ENCODE data around the gene SULT2B1. TPM values are rescaled to one million over a fixed set of nuclear protein-coding genes. Genes with fewer than 3 reads are reported as not detected.

Gene SULT2B1
- polyA plus RNA-seq, 1 experiment: 0.12 TPM

DNA sequence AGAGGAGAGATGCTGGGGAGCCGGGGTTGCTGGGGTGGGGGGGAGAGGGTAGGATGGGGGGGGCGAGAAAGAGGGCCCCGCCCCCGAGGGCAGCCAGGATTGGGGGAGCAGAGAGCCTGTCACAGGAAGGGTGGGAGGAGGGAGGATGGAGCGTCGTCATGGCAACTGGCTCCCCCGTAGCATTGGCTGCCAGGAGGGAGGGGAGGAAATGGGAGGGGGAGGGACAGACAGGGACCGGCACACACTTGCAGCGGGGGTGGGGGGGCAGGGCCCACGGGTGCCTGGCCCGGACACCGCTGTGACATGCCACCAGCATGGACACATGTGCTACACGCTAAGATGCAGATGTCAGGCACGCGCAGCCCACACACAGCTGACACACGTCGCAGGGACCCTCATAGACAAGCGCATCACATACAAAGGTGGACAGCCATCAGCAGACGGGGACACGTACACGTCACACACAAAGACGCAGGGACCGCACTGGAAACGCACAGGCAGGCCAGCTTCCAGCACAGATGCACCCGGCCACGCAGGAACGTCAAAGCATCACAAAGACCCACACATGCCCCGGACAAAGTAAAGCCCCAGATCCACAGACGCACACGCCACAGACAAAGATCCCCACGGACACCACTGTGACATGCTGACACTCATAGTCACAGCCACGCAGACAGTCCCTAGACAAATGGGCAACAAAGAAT lies 40.0 kb upstream of the SULT2B1 start, which contains the start of gene LMTK3:
Gene LMTK3, minus strand, starts transcription at position 36 of the 704 bp plus-strand sequence. CDS start 259 bp downstream, outside the sequence.
- Histone ChIP-seq H3K9me3 (ENCODE audit: control insufficient read depth, insufficient read depth, low read length) (no peaks in the 10 kb centered on the region; the same call in 1 of the 2 replicates), H3K27ac (ENCODE audit: low read depth, low read length) (no peak within 1 kb of the TSS), H3K4me3 (ENCODE audit: low read depth, low read length) (peak within 1 kb of the TSS; percentile 39), H3K27me3 (ENCODE audit: control insufficient read depth, insufficient read depth, low read length) (peaks cover 35% of the 10 kb centered on the region)
- CTCF ChIA-PET: no interaction called here
- no peak for DNase-seq (ENCODE audit: low read depth, low spot score)
- POLR2A ChIA-PET: no interaction called here
- no peak for TF ChIP-seq CTCF (IDR thresholded peaks at IDR 0.05; ENCODE audit: low read depth, low read length)

DNA sequence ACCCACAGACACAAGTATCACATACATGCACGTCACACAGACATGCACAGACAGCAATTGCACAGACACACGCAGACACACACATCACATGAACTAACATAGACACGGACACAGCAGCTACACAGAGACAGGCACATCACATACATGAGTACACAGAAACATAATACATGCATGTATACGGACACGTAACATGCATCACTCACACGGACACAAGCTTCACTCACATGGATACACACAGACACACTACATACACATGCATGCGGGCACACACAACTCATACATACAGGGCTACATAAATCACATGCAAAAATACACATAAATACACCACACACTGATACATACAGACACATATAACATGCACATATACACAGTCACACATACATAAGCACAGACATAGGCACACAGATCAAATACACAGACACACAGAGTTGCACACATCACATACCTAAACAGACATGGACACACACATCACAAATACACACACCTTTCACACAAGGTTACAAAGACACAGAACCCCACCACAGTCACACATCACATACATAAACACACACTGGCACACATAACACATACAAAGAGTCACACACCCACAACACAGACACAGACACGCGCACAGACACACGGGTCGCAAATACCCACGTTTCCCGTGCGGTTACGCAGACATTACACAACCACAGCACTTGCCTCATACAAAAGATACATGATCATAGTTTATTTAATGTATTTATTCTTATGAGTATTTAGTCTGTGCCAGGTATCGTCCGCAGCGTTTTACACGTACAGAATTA lies 39.3 kb upstream of the SULT2B1 start:
- POLR2A ChIA-PET: no interaction called here
- no peak overlapping the region for H3K4me3 ChIP-seq (ENCODE audit: low read depth, low read length)
- CTCF ChIA-PET: interaction anchor here (0.6 kb wide), 1 partner anchor 62 kb away, joined by 3 read pairs; no protein-coding TSS in a partner anchor

DNA sequence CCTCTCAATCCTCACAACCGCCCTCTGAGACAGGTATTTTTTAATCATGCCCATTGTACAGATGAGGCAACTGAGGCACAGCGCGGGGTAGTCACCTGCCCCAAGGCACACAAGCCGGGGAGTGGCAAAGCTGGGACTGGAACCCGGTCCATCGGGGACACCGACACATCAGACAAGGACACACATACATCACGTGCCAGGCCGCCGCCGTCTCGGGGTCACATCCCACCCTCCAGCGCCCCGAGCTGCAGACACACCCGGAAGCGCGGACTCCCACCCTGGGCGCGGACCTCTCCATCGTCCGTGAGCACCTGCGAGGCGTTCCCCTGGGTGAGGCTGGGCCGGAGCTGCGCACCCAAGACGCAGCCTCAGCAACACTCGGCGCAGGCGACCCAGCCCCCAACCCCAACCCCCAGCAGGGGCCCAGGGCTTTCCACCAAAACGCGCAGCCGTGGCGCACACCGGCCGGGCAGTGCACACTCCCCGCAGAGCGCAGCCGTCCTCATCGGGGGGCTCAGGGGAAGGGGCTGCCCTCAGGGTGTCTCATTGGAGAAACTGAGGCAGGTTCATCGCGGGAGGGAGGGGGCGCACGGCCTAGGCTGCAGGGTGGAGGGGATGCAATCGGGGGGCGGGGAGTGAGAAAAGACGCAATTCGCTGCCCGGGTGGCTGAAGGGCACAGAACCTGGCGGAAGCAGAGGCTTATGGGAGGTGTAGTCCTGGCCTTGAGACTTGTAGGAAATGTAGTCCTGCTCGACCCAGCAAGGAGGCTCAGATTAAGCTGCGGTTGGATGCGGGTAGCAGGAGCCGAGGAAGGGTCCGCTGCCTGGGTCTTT lies 38.5 kb upstream of the SULT2B1 start:
- ChIA-PET CTCF (interaction anchor here (0.6 to 1.2 kb wide), 3 partner anchors 7 to 61 kb away, joined by 3 to 5 read pairs (median 5); no protein-coding TSS in a partner anchor), POLR2A (interaction anchor here (0.5 to 1.4 kb wide), 2 partner anchors 45 to 105 kb away, joined by 3 to 4 read pairs; partner anchors contain the start of genes RPL18 and SPHK2)
- Histone ChIP-seq H3K9me3 (ENCODE audit: control insufficient read depth, insufficient read depth, low read length) (no peaks in the 10 kb centered on the region; the same call in 1 of the 2 replicates), H3K27me3 (ENCODE audit: control insufficient read depth, insufficient read depth, low read length) (peaks cover 27% of the 10 kb centered on the region), H3K4me3 (ENCODE audit: low read depth, low read length) (peak overlapping the region; percentile 69), H3K27ac (ENCODE audit: low read depth, low read length) (no peak overlapping the region)
- no peak for TF ChIP-seq CTCF (IDR thresholded peaks at IDR 0.05; ENCODE audit: low read depth, low read length)
- no peak for DNase-seq (ENCODE audit: low read depth, low spot score)

More for the DNA sequence above, 39.3 kb upstream of the SULT2B1 start:
- TF ChIP-seq CTCF (IDR thresholded peaks at IDR 0.05; ENCODE audit: low read depth, low read length): no peak
- Histone ChIP-seq H3K27ac (ENCODE audit: low read depth, low read length) (no peak overlapping the region), H3K27me3 (ENCODE audit: control insufficient read depth, insufficient read depth, low read length) (peaks cover 31% of the 10 kb centered on the region), H3K9me3 (ENCODE audit: control insufficient read depth, insufficient read depth, low read length) (no peaks in the 10 kb centered on the region; the same call in 1 of the 2 replicates)
- DNase-seq (ENCODE audit: low read depth, low spot score): no peak

GRCh38 chr19:48514123-48514458 lies 37.9 kb upstream of the SULT2B1 start:
- TF ChIP-seq CTCF (IDR thresholded peaks at IDR 0.05; ENCODE audit: low read depth, low read length): no peak
- Histone ChIP-seq H3K4me3 (ENCODE audit: low read depth, low read length) (peak overlapping the region; percentile 69; the same call in 1 of the 2 replicates), H3K27me3 (ENCODE audit: control insufficient read depth, insufficient read depth, low read length) (peaks cover 27% of the 10 kb centered on the region), H3K9me3 (ENCODE audit: control insufficient read depth, insufficient read depth, low read length) (no peaks in the 10 kb centered on the region; the same call in 1 of the 2 replicates), H3K27ac (ENCODE audit: low read depth, low read length) (no peak overlapping the region)
- DNase-seq (ENCODE audit: low read depth, low spot score): no peak
- CTCF ChIA-PET: interaction anchor here (0.6 to 1.2 kb wide), 3 partner anchors 8 to 247 kb away, joined by 3 to 5 read pairs (median 5); no protein-coding TSS in a partner anchor
- POLR2A ChIA-PET: interaction anchor here (0.5 to 1.4 kb wide), 3 partner anchors 44 to 233 kb away, joined by 3 to 4 read pairs (median 4); partner anchors contain the start of genes IZUMO1, RPL18 and SPHK2
